GM21717 (cell line): Measurements from ENCODE around the gene PCDHA1.
"Not testable (repeated sequence)": the region's sequence is repeated elsewhere in the genome, so short reads cannot be mapped to it uniquely, and the experiment has no call there.

ENCODE experiments used
- ATAC-seq: cut with Tn5 transposase; IDR thresholded peaks from one replicate; pipeline ENCODE4 v1.9.1; 2021; ENCODE audit warnings: mild to moderate bottlenecking, moderate library complexity; ENCODE audit not compliant: unreplicated experiment

The PCDHA1 gene

DNA sequence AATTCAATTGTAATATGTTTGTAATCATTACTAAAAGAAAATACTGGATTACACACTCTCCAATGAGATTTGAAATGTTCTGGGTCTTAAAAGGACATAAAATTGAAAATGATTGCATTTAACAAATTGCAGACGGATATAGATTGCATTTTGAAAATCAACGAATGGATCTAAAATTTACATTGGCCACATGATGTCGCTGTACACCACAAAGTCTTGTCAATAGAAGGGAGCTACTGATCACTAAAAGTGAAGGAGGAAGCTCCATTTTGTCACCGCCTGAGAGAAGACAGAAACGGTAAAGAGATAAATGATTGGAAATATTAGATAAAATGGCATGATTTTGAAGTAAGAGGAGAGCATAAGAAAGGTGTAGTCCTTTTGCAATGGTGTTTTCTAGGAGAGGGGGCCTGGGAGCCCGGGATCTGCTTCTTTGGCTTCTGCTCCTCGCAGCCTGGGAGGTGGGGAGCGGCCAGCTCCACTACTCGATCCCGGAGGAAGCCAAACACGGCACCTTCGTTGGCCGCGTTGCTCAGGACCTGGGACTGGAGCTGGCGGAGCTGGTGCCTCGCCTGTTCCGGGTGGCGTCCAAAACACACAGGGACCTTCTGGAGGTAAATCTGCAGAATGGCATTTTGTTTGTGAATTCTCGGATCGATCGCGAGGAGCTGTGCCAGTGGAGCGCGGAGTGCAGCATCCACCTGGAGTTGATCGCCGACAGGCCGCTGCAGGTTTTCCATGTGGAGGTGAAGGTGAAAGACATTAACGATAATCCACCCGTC lies at the start of gene PCDHA1:
Gene PCDHA1, plus strand, starts transcription at position 236 of the 782 bp plus-strand sequence.
- ATAC-seq: no peak

DNA sequence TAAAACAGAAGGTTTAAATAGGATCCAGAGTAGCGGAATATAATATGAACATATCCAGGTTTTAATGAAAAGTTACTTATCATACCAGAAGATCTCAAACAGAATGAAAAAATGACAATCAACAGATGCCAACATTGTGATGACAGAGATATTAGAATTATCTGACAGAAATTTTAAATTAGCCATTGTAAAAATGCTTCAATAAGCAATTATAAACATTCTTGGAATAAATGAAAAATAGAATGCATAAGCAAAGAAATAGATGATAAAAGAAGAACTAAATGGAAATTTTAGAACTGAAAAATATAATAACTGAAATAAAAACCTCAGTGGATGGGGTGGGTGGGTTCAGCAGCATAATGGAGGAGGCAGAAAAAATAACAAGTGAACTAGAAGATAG lies 48.5 kb upstream of the PCDHA1 start:
- ATAC-seq: no peak

DNA sequence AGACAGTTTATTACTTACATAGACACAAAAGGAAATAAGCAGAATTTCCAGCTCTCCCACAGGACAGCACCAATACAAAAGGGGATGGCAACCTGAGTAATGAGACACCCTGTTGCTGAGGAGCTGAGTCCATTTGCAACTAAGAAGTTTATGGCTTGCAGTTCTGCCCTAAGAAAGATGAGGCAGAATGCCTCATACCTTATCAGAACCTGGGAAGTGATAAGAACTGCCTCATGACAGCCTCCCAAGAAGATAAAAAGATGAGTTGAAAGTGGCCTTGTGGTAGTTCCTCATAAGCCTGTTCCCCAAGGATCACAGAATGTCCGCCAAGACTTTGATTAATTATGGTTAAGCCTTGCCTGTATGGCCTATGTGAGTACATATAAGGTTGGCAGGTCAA lies 44.0 kb upstream of the PCDHA1 start:
- no peak for ATAC-seq

DNA sequence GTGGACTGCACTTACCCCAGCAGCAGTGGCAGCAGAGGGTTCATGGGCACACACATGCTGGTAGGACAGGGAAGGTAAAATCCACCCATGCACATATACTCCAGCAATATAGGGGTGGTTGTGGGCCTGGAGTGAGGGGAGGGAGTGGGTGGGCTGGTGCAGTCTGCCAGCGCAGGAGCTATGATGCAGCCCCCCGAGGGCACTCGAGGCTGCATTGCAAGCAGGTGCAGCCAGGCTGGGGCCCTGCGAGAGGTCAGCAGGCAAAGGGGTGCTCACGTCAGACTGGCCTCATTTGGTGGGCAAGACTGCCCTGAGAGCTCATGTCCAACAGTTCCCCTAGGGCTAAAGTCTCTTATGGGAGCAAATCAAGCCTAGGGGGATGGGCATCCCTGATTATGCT lies 32.4 kb upstream of the PCDHA1 start:
- no peak for ATAC-seq

DNA sequence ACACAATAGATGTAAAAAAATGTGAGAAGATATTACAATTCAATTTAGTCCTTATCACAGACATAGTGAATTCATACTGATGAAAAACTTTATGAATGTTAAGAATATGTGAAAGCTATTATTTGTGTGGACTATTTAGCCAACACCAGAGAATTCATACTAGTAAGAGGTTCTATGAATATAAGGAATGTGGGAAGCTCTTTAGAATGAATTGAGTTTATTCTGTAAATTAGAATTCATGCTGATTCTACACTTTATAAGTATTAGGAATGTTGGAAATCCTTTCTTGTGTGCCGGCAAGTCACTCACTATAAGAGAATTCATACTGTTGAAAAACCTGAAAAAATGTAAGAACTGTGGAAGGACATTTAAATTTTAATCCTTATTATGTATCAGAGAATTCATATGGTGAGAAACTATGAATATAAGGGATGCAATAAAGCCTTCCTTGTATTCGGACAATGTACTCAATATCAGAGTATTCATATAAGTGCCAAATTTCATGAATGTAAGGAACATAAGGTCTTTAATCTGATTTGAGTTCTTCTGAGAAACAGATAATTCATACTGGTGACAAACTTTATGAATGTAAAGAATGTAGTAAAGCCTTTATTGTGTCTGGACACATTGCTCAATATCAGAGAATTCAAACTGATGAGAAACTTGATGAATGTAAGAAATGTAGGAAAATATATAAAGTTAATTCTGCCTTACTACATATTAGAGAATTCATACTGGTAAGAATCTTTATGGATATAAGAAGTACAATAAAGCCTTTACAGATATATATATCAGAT lies 21.6 kb upstream of the PCDHA1 start:
- no peak for ATAC-seq

DNA sequence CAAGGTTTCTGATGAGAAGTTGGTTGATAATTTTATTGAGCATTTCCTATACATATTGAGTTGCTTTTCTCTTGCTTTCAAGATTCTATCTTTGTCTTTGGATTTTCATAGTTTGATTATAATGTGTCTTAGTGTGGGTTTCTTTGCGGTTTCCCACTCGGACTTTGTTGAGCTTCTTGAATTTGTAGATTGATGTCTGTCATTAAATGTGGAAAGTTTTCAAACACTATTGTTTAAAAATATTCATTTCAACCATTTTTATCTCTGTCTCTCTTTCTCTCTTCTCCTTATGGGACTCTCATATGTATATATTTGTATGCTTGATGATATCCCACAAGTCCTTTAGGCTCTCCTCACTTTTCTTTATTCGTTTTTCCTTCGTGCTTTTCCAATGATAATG lies 18.5 kb upstream of the PCDHA1 start:
- no peak for ATAC-seq

DNA sequence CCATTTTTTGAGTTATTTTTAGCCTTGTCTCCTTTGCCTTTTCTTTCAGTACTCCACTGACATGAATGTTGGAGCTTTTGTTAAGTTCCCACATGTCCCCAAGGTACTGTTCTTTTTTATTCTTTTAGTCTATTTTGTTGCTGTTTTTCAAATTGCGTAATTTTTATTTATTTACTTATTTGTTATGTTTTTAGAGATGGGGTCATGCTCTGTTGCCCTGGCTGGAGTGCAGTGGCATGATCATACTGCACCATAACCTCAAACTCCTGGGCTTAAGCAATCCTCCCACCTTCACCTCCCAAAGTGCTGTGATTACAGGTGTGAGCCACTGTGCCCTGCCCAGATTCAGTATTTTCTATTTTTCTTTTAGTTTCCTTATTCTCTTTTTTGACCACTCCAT lies 5.4 kb upstream of the PCDHA1 start:
- ATAC-seq: no peak

DNA sequence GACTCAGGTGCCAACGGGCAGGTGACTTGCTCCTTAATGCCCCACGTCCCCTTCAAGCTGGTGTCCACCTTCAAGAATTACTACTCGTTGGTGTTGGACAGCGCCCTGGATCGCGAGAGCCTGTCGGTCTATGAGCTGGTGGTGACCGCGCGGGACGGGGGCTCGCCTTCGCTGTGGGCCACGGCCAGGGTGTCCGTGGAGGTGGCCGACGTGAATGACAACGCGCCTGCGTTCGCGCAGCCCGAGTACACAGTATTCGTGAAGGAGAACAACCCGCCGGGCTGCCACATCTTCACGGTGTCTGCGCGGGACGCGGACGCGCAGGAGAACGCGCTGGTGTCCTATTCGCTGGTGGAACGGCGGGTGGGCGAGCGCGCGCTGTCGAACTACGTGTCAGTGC lies 1.5 kb downstream of the PCDHA1 start:
- not testable (repeated sequence) for ATAC-seq

DNA sequence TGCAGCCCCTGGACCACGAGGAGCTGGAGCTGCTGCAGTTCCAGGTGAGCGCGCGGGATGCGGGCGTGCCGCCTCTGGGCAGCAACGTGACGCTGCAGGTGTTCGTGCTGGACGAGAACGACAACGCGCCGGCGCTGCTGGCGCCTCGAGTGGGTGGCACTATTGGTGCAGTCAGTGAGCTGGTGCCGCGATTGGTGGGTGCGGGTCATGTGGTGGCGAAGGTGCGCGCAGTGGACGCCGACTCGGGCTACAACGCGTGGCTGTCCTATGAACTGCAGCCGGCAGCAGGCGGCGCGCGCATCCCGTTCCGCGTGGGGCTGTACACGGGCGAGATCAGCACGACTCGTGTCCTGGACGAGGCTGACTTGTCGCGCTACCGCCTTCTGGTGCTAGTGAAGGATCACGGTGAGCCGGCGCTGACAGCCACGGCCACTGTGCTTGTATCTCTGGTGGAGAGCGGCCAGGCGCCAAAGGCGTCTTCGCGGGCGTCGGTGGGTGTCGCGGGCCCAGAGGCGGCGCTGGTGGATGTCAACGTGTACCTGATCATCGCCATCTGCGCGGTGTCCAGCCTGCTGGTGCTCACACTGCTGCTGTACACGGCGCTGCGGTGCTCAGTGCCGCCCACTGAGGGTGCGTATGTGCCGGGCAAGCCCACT lies 2.0 kb downstream of the PCDHA1 start:
- not testable (repeated sequence) for ATAC-seq

DNA sequence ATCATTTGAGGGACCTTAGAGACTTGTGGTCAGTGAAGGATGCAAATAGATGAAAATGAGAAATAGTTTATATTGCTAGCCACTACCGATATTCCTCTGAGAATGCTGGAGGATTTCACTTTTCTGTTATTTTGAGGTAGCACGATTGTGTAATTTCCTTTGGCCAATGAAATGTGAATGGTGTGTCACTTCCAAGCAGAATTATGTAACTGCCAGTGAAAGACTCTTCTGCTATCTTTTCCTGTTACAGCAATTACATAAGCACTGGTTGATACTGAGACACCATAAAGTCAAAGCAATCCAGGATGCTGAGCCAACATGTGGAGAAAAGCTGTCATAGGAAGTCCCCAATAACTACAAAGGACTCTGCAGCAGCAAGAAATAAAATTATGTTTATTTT lies 5.1 kb downstream of the PCDHA1 start:
- ATAC-seq: no peak

DNA sequence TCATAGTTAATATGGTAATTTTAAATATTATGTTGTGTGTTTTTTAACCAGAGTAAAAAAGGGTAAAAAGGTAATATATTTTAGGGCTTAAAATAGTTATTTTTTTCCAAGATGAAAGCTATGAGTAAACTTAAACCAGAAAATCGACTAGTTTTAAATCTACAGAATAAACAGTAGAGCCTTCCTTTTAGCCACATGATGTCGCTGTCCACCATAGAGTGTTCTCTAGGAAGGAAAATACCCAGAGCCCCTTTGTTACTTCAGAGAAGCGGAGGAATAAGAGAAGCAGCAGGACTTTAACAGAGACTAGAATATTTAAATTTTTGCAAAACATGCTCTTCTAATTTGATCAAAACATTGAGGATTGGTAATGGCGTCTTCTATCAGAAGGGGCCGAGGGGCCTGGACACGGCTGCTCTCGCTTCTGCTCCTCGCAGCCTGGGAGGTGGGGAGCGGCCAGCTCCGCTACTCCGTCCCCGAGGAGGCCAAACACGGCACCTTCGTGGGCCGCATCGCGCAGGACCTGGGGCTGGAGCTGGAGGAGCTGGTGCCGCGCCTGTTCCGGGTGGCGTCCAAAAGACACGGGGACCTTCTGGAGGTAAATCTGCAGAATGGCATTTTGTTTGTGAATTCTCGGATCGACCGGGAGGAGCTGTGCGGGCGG lies 8.8 kb downstream of the PCDHA1 start, which contains the start of gene PCDHA2:
Gene PCDHA2, plus strand, starts transcription at position 258 of the 664 bp plus-strand sequence.
- no peak for ATAC-seq

DNA sequence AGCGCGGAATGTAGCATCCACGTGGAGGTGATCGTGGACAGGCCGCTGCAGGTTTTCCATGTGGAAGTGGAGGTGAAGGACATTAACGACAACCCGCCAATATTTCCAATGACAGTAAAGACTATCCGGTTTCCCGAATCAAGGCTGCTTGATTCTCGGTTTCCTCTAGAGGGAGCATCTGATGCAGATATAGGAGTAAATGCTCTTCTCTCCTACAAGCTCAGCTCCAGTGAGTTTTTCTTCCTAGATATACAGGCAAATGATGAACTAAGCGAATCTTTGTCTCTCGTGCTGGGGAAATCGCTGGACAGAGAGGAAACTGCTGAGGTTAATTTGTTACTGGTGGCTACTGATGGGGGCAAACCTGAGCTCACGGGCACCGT lies 9.3 kb downstream of the PCDHA1 start:
- ATAC-seq: no peak

DNA sequence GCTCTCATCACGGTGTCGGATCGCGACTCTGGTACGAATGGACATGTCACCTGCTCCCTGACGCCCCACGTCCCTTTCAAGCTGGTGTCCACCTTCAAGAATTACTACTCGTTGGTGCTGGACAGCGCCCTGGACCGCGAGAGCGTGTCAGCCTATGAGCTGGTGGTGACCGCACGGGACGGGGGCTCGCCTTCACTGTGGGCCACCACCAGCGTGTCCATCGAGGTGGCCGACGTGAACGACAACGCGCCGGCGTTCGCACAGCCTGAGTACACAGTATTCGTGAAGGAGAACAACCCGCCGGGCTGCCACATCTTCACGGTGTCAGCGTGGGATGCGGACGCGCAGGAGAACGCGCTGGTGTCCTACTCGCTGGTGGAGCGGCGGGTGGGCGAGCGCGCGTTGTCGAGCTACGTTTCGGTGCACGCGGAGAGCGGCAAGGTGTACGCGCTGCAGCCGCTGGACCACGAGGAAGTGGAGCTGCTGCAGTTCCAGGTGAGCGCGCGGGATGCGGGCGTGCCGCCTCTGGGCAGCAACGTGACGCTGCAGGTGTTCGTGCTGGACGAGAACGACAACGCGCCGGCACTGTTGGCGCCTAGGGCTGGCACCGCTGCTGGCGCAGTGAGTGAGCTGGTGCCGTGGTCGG lies 10.3 kb downstream of the PCDHA1 start:
- ATAC-seq: not testable (repeated sequence)

DNA sequence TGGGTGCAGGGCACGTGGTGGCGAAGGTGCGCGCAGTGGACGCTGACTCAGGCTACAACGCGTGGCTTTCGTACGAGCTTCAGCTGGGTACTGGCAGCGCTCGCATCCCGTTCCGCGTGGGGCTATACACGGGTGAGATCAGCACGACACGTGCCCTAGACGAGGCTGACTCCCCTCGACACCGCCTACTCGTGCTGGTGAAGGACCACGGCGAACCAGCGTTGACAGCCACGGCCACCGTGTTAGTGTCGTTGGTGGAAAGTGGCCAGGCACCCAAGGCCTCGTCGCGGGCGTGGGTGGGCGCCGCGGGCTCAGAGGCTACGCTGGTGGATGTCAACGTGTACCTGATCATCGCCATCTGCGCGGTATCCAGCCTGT lies 10.8 kb downstream of the PCDHA1 start:
- ATAC-seq: no peak

DNA sequence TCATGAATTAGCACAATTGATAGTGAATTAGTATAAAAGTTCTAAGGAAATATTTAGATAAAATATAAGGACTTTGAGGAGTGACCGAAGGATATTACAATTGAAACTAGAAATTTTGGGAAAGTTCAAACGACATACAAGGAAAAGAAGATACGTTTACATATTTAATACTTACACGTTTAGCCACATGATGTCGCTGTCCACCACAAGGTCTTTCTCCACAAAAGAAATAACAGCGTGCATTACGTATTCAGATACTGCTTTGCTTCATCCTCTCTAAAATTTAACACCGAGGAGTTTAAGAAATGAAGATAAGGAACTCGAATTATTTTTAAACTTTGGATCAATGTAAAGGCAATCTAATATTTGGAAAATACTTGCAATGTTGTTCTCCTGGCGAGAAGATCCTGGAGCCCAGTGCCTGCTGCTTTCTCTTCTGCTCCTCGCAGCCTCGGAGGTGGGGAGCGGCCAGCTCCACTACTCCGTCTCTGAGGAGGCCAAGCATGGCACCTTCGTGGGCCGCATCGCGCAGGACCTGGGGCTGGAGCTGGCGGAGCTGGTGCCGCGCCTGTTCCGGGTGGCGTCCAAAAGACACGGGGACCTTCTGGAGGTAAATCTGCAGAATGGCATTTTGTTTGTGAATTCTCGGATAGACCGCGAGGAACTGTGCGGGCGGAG lies 15.0 kb downstream of the PCDHA1 start, which contains the start of gene PCDHA3:
Gene PCDHA3, plus strand, starts transcription at position 242 of the 678 bp plus-strand sequence.
- no peak for ATAC-seq

DNA sequence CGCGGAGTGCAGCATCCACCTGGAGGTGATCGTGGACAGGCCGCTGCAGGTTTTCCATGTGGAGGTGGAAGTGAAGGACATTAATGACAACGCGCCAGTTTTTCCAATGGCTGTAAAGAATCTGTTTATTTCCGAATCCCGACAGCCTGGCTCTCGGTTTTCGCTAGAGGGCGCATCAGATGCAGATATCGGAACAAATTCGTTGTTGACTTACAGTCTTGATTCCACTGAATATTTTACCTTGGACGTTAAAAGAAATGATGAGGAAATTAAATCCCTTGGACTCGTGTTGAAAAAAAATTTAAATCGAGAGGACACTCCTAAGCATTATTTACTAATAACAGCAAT lies 15.5 kb downstream of the PCDHA1 start:
- ATAC-seq: no peak

DNA sequence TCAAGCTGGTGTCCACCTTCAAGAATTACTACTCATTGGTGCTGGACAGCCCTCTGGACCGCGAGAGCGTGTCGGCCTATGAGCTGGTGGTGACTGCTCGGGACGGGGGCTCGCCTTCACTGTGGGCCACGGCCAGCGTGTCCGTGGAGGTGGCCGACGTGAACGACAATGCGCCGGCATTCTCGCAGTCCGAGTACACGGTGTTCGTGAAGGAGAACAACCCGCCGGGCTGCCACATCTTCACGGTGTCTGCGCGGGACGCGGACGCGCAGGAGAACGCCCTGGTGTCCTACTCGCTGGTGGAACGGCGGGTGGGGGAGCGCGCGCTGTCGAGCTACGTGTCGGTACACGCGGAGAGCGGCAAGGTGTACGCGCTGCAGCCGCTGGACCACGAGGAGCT lies 16.4 kb downstream of the PCDHA1 start:
- ATAC-seq: not testable (repeated sequence)

DNA sequence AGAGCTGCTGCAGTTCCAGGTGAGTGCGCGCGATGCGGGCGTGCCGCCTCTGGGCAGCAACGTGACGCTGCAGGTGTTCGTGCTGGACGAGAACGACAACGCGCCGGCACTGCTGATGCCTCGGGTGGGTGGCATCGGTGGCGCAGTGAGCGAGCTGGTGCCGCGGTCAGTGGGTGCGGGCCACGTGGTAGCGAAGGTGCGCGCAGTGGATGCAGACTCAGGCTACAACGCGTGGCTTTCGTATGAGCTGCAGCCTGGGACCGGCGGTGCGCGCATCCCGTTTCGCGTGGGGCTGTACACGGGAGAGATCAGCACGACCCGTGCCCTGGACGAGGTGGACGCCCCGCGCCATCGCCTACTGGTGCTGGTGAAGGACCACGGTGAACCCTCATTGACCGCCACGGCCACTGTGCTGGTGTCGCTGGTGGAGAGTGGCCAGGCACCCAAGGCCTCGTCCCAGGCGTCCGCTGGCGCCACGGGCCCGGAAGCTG lies 16.9 kb downstream of the PCDHA1 start:
- no peak for ATAC-seq

DNA sequence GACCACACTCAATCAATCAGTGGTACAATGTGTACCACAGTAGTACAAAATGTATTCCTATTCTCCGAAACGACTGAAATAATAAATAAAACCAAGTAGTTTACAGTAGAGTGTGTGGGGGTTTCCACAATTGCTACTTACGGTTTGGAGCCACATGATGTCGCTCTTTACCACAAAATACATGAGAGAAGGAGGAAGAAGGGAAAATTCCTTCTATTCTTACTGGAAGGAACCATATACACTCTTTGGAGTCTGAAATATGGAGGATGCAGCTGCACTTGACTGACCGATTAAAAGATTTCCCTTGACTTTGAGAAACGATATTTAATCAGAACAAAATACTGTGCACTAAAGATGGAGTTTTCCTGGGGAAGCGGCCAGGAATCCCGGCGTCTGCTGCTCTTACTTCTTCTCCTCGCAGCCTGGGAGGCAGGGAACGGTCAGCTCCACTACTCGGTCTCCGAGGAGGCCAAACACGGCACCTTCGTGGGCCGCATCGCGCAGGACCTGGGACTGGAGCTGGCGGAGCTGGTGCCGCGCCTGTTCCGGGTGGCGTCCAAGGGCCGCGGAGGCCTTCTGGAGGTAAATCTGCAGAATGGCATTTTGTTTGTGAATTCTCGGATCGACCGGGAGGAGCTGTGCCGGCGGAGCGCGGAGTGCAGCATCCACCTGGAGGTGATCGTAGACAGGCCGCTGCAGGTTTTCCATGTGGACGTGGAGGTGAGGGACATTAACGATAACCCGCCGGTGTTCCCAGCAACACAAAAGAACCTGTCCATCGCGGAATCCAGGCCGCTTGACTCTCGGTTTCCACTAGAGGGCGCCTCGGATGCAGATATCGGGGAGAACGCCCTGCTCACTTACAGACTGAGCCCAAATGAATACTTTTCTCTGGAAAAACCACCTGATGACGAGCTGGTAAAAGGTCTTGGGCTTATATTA lies 21.2 kb downstream of the PCDHA1 start, which contains the start of gene PCDHA4:
Gene PCDHA4, plus strand, starts transcription at position 235 of the 942 bp plus-strand sequence.
- no peak for ATAC-seq
